Measurements from ENCODE around the gene MSS51.

DNA sequence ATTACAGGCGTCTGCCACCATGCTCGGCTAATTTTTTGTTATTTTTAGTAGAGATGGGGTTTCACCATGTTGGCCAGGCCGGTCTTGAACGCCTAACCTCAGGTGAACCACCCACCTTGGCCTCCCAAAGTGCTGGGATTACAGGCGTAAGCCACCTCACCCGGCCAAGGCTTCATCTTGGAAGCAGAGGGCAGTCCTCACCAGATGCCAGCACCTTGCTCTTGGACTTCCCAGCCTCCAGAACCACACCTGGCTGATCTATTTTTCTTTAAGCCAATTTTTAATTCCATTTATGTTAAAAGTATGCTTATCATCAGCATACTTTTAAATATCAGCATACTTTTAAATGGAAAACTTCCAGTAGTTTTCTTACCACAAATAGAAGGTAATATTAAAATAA is 31.7 kb downstream of the MSS51 start:
- no peak for TF ChIP-seq CTCF (conservative IDR thresholded peaks at IDR 0.05; ENCODE audit: low read depth, low read length)
- TF ChIP-seq EZH2 (IDR thresholded peaks at IDR 0.05; ENCODE audit: low read length, unreplicated experiment) = no peak

All from PC-3 (cell line).